WTC11 (cell line): ENCODE results near the gene AVPR1B.

ENCODE experiments used
- GABPB1 ChIP-seq: sonication (generic); formaldehyde crosslinking; IDR thresholded peaks from 2 replicates; pipeline ENCODE4 v1.8.1; 2023; ENCODE audit warnings: mild to moderate bottlenecking, missing genetic modification reagents
- MXD4 ChIP-seq: fragments of 250-450 bp; sonication (Bioruptor Pico); IDR thresholded peaks from 2 replicates; pipeline ENCODE4 v1.8.0; 2021; ENCODE audit warnings: mild to moderate bottlenecking, moderate library complexity, borderline replicate concordance
- OVOL2 ChIP-seq: fragments of 250-450 bp; sonication (Bioruptor Pico); IDR thresholded peaks from 2 replicates; pipeline ENCODE4 v1.9.0; 2021; ENCODE audit warnings: mild to moderate bottlenecking, borderline replicate concordance
- ZNF121 ChIP-seq: sonication (generic); formaldehyde crosslinking; IDR thresholded peaks from 2 replicates; pipeline ENCODE4 v1.8.0; 2023; ENCODE audit warnings: missing genetic modification reagents
- TF ChIP-seq, protein P1 (sequence below): fragments of 200-600 bp; IDR thresholded peaks from 2 replicates; pipeline ENCODE4 v1.8.0; 2022; ENCODE audit warnings: antibody characterized with exemption
- TF ChIP-seq, protein P2 (sequence below): sonication (generic); formaldehyde crosslinking; IDR thresholded peaks from 2 replicates; pipeline ENCODE4 v1.8.1; 2022; ENCODE audit warnings: low read depth, missing genetic modification reagents, borderline replicate concordance

DNA sequence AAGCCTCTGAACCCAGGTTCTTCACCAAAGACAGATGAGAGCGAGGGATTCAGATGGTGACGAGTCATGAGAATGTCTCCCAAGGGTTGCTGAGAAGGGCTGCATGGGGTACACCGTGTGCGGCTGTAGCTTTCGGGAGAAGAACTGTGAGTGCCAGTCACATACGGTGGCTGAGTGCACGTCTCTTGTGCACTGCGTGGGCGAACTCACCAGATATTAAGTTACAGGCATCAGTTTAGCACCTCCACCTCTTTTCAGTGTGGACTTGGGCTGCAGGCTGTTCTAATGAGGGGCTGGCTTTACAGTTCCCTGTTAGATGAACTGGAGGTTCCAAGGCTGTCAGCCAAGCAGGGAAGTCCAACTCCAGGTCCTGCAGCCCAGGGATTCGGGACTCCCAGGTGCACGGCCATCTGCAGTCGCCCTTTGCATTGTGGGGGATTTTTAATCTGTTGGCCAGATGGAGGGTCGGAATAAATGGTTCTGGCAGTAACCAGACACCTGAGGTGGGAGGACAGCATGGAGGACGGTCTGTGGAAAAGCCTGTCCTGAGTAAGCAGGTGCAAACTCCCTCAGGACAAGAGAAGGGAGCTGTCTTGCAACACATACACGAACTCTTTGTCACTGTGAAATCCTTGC lies 26.5 kb upstream of the AVPR1B start:
- no peak for TF ChIP-seq OVOL2 (CRISPR knock-in tag)
- TF ChIP-seq MXD4: no peak
- TF ChIP-seq, protein P1, sequence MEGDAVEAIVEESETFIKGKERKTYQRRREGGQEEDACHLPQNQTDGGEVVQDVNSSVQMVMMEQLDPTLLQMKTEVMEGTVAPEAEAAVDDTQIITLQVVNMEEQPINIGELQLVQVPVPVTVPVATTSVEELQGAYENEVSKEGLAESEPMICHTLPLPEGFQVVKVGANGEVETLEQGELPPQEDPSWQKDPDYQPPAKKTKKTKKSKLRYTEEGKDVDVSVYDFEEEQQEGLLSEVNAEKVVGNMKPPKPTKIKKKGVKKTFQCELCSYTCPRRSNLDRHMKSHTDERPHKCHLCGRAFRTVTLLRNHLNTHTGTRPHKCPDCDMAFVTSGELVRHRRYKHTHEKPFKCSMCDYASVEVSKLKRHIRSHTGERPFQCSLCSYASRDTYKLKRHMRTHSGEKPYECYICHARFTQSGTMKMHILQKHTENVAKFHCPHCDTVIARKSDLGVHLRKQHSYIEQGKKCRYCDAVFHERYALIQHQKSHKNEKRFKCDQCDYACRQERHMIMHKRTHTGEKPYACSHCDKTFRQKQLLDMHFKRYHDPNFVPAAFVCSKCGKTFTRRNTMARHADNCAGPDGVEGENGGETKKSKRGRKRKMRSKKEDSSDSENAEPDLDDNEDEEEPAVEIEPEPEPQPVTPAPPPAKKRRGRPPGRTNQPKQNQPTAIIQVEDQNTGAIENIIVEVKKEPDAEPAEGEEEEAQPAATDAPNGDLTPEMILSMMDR: no peak
- no peak for TF ChIP-seq GABPB1 (CRISPR knock-in tag)
- TF ChIP-seq ZNF121 (CRISPR knock-in tag): no peak
- TF ChIP-seq, protein P2, sequence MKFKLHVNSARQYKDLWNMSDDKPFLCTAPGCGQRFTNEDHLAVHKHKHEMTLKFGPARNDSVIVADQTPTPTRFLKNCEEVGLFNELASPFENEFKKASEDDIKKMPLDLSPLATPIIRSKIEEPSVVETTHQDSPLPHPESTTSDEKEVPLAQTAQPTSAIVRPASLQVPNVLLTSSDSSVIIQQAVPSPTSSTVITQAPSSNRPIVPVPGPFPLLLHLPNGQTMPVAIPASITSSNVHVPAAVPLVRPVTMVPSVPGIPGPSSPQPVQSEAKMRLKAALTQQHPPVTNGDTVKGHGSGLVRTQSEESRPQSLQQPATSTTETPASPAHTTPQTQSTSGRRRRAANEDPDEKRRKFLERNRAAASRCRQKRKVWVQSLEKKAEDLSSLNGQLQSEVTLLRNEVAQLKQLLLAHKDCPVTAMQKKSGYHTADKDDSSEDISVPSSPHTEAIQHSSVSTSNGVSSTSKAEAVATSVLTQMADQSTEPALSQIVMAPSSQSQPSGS (CRISPR knock-in tag): no peak
